GM19099 (cell line): Measurements from ENCODE around the gene HDHD5.

Source experiments
- POLR2A ChIP-seq: IDR thresholded peaks from 3 replicates; pipeline ENCODE4 v1.6.1; 2011; ENCODE audit warnings: low read depth; ENCODE audit not compliant: insufficient read length; ENCODE audit errors: extremely low read depth

Gene HDHD5

GRCh38 chr22:17140022-17140421, 19.1 kb downstream of the HDHD5 start:
- no peak for TF ChIP-seq POLR2A

GRCh38 chr22:17138513-17138912, 20.6 kb downstream of the HDHD5 start:
- no peak for TF ChIP-seq POLR2A

GRCh38 chr22:17137861-17138425, 21.1 kb downstream of the HDHD5 start:
- TF ChIP-seq POLR2A: no peak

GRCh38 chr22:17137170-17137569, 21.9 kb downstream of the HDHD5 start:
- TF ChIP-seq POLR2A: no peak

GRCh38 chr22:17135153-17135760, 23.8 kb downstream of the HDHD5 start:
- TF ChIP-seq POLR2A: no peak

- no peak for TF ChIP-seq POLR2A
Observed at GRCh38 chr22:17133137-17133536, 25.9 kb downstream of the HDHD5 start.

- no peak for TF ChIP-seq POLR2A
Observed at GRCh38 chr22:17132112-17132511, 27.0 kb downstream of the HDHD5 start.

GRCh38 chr22:17131686-17132085, 27.4 kb downstream of the HDHD5 start:
- TF ChIP-seq POLR2A: no peak

GRCh38 chr22:17130199-17130598, 28.9 kb downstream of the HDHD5 start:
- no peak for TF ChIP-seq POLR2A

- no peak for TF ChIP-seq POLR2A
Observed at GRCh38 chr22:17121233-17122195, 37.6 kb downstream of the HDHD5 start, which contains the start of gene TMEM121B. Gene TMEM121B, minus strand, starts transcription at chr22:17121360. Its CDS starts 233 bp downstream, at chr22:17121127.

GRCh38 chr22:17120711-17121232, 38.3 kb downstream of the HDHD5 start:
- TF ChIP-seq POLR2A: no peak

GRCh38 chr22:17120281-17120680, 38.8 kb downstream of the HDHD5 start:
- no peak for TF ChIP-seq POLR2A

- no peak for TF ChIP-seq POLR2A
Observed at GRCh38 chr22:17119481-17120202, 39.4 kb downstream of the HDHD5 start.

GRCh38 chr22:17118342-17118741, 40.7 kb downstream of the HDHD5 start:
- no peak for TF ChIP-seq POLR2A

GRCh38 chr22:17117890-17118289, 41.2 kb downstream of the HDHD5 start:
- no peak for TF ChIP-seq POLR2A
